OCI-LY3 (cell line): ENCODE measurements around the gene SELENOW.

ENCODE experiments used
- H2AFZ ChIP-seq: fragments of 200-600, 300-600 bp; shearing (Covaris generic); 2 replicates; pipeline ENCODE4 v1.6.0; 2014; ENCODE audit warnings: antibody characterized with exemption, low read depth, low read length
- H3K27ac ChIP-seq: fragments of 200-600, 300-600 bp; sonication (generic); 2 replicates; pipeline ENCODE4 v1.5.1; 2014; ENCODE audit warnings: mild to moderate bottlenecking, low read length, moderate library complexity, mixed read lengths
- H3K27me3 ChIP-seq: fragments of 200-600, 300-600 bp; sonication (generic); 2 replicates; pipeline ENCODE4 v1.6.1; 2014; ENCODE audit warnings: low read depth, low read length, mixed read lengths
- H3K36me3 ChIP-seq: fragments of 200-600, 300-600 bp; sonication (generic); replicated peaks from 2 replicates; pipeline ENCODE3; 2014; ENCODE audit warnings: low read depth, low read length, mixed read lengths
- H3K4me1 ChIP-seq: fragments of 300-600, 200-600 bp; sonication (generic); 2 replicates; pipeline ENCODE4 v1.6.1; 2014; ENCODE audit warnings: low read length, mixed read lengths
- H3K4me2 ChIP-seq: fragments of 200-600, 300-600 bp; sonication (generic); 2 replicates; pipeline ENCODE4 v1.6.1; 2014; ENCODE audit warnings: low read length, mixed read lengths
- H3K4me3 ChIP-seq: fragments of 300-600, 200-600 bp; sonication (generic); 2 replicates; pipeline ENCODE4 v1.5.1; 2014; ENCODE audit warnings: antibody characterized with exemption, mild to moderate bottlenecking, low read length, moderate library complexity
- H3K79me2 ChIP-seq: fragments of 300-600, 200-600 bp; shearing (Covaris generic); 2 replicates; pipeline ENCODE4 v1.6.1; 2014; ENCODE audit warnings: mild to moderate bottlenecking, low read length, mixed read lengths
- H3K9ac ChIP-seq: fragments of 300-600, 200-600 bp; shearing (Covaris generic); 2 replicates; pipeline ENCODE4 v1.6.0; 2014; ENCODE audit warnings: mild to moderate bottlenecking, low read length, moderate library complexity
- H3K9me3 ChIP-seq: fragments of 200-600, 300-600 bp; shearing (Covaris generic); 2 replicates; pipeline ENCODE4 v1.6.1; 2014; ENCODE audit warnings: low read length, mixed read lengths; ENCODE audit not compliant: insufficient read depth
- H4K20me1 ChIP-seq: fragments of 200-600, 300-600 bp; sonication (generic); 2 replicates; pipeline ENCODE4 v1.6.1; 2016; ENCODE audit warnings: low read length, mixed read lengths; ENCODE audit not compliant: insufficient read depth
- EZH2phosphoT487 ChIP-seq: fragments of 200-600 bp; shearing (Covaris generic); IDR thresholded peaks from 2 replicates; pipeline ENCODE4 v1.6.1; 2018; ENCODE audit warnings: antibody characterized with exemption, mixed run types, low read depth
- TF ChIP-seq, protein P1 (sequence below): fragments of 200-600, 300-600 bp; sonication (generic); IDR thresholded peaks from 2 replicates; pipeline ENCODE4 v1.5.1; 2014; ENCODE audit warnings: antibody characterized with exemption, low read length, low read depth

SELENOW gene

DNA sequence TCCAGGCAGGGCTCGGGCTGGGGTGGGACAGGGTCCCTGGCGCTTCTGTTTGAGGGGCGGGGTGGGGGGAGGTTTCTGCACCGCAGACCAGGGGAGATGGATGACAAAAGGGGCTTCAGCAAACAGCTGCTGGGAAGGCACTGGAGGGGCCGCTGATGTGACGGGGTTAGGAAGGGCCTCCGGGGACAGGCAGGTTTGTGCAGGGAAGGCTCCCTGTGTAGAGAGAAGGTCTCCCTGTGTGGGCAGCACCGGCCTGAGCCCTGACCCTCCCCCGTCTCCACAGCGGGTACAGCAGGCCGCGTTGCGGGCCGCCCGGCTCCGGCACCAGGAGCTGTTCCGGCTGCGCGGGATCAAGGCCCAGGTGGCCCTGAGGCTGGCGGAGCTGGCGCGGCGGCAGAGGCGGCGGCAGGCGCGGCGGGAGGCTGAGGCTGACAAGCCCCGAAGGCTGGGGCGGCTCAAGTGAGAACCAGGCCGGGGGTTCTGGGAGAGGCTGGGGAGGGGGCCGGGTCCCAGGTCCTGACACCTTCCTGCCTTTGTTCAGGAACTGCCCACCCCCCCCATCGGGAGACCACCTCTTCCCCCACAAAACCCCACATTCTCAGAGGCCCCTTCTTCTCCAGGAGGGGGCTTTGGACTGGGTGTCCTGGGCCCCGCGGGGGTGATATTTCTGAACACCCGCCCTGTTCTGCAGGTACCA is 23.3 kb upstream of the SELENOW start:
- Histone ChIP-seq H4K20me1 (peaks cover 8% of the 10 kb centered on the region; the same call in 1 of the 2 replicates), H3K79me2 (peaks cover 12% of the 10 kb centered on the region; the same call in 1 of the 2 replicates), H3K4me1 (peaks cover 6% of the 10 kb centered on the region), H2AFZ (no peak overlapping the region), H3K27me3 (no peaks in the 10 kb centered on the region), H3K9me3 (no peaks in the 10 kb centered on the region), H3K9ac (no peak overlapping the region), H3K36me3 (peaks cover 77% of the 10 kb centered on the region), H3K4me3 (no peak overlapping the region), H3K4me2 (no peak overlapping the region), H3K27ac (no peak overlapping the region)
- no peak for TF ChIP-seq EZH2phosphoT487
- TF ChIP-seq, protein P1, sequence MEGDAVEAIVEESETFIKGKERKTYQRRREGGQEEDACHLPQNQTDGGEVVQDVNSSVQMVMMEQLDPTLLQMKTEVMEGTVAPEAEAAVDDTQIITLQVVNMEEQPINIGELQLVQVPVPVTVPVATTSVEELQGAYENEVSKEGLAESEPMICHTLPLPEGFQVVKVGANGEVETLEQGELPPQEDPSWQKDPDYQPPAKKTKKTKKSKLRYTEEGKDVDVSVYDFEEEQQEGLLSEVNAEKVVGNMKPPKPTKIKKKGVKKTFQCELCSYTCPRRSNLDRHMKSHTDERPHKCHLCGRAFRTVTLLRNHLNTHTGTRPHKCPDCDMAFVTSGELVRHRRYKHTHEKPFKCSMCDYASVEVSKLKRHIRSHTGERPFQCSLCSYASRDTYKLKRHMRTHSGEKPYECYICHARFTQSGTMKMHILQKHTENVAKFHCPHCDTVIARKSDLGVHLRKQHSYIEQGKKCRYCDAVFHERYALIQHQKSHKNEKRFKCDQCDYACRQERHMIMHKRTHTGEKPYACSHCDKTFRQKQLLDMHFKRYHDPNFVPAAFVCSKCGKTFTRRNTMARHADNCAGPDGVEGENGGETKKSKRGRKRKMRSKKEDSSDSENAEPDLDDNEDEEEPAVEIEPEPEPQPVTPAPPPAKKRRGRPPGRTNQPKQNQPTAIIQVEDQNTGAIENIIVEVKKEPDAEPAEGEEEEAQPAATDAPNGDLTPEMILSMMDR = no peak

DNA sequence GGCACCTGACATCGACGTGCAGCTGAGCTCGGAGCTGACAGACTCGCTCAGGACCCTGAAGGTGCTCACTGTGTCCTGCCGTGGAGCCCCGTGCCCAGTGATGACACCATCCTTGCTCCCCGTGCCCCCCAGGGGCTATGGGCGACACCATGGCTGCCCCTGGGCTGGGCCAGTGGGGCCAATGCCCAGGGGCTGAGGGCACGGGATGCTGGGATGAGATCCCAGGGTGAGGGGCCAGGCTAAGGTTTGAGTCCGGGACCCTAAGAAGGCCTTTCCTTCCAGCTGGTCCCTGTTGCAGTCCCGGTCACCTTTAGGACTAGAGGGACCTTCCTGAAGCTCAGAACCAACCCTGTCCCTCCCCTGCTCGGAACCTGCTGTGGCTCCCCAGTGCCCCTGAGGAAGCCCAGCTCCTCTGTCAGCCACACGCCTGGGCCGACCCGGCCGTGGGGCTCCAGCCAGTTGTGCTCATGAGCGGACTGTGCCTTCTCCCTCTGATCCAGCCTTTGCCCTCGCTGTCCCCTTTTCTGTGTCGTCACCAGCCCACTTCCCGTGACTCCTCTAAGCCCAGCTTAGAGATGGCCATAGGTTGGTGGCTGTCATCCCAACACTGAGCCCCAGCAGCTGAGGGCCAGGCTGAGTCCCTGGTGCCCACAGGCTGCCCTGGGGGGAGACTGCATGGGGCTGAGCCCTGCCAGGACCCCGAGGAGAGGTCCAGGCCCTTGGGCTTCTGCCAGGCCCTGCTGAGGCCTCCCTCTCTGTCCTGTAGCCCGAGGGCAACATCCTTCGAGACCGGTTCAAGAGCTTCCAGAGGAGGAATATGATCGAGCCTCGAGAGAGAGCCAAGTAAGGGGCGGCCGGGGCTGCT is 22.5 kb upstream of the SELENOW start:
- no peak overlapping the region for H3K27ac ChIP-seq
- TF ChIP-seq, protein P1 = no peak
- no peak for TF ChIP-seq EZH2phosphoT487
- no peak overlapping the region for H3K4me3 ChIP-seq
- H3K4me2 ChIP-seq = no peak overlapping the region
- H4K20me1 ChIP-seq = 0 out of 2 replicates have a peak, but pooled peaks cover 3% of the 10 kb centered on the region
- H3K27me3 ChIP-seq = no peaks in the 10 kb centered on the region
- peaks cover 4% of the 10 kb centered on the region; the same call in 1 of the 2 replicates for H3K79me2 ChIP-seq
- H3K36me3 ChIP-seq = peaks cover 76% of the 10 kb centered on the region
- H2AFZ ChIP-seq = no peak overlapping the region
- peaks cover 14% of the 10 kb centered on the region for H3K4me1 ChIP-seq
- no peak overlapping the region for H3K9ac ChIP-seq
- H3K9me3 ChIP-seq = no peaks in the 10 kb centered on the region

DNA sequence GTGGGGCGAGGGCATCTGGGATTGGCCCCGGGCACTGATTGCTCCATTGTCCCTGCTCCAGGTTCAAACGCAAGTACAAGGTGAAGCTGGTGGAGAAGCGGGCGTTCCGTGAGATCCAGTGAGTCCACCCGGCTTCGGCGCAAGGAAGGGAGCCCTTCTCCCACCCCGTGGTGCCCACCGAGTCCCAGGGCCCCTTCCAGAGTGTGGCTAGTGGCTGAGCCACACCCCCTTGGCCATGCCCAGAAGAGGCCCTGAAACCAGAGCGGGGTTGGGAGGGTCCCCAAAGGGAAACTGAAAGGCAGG is 21.9 kb upstream of the SELENOW start:
- H3K4me3 ChIP-seq = no peak overlapping the region
- H3K79me2 ChIP-seq = 0 out of 2 replicates have a peak, but pooled peaks cover 3% of the 10 kb centered on the region
- H2AFZ ChIP-seq = no peak overlapping the region
- H4K20me1 ChIP-seq = 0 out of 2 replicates have a peak, but pooled peaks cover 3% of the 10 kb centered on the region
- no peaks in the 10 kb centered on the region for H3K27me3 ChIP-seq
- H3K4me2 ChIP-seq = no peak overlapping the region
- no peak overlapping the region for H3K27ac ChIP-seq
- no peak overlapping the region for H3K9ac ChIP-seq
- TF ChIP-seq EZH2phosphoT487 = no peak
- TF ChIP-seq, protein P1 = no peak
- H3K36me3 ChIP-seq = peaks cover 71% of the 10 kb centered on the region
- H3K4me1 ChIP-seq = peaks cover 19% of the 10 kb centered on the region
- H3K9me3 ChIP-seq = no peaks in the 10 kb centered on the region

DNA sequence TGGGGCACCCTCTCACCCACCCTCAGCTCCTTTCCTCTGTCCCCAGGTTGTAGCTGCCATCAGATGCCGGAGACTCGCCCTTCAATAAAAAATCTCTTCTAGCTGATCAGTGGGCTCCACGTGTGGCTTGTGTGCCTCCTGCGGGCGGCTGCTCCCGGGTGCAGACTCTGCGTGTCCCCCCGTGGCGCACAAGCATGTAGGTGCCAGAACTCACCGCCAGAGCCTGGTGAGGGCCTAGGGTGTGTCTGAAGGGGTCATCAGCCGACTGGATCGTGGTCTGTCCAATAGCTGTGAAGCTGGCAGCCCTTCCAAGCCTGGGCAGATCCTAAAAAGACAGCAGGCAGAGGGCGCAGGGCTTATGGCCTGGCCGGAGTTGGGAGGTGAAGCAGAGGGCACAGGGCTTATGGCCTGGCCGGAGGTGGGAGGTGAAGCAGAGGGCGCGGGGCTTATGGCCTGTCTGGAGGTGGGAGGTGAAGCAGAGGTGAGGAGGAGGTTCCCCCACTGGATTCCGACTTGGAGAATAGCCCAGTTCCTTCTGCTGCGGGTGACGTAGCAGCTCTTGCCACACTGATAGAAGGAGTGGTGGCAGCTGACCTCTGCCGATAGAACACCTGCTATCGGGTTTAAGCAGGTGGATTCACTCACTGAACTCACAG is 21.4 kb upstream of the SELENOW start:
- peaks cover 70% of the 10 kb centered on the region for H3K36me3 ChIP-seq
- no peak overlapping the region for H3K27ac ChIP-seq
- TF ChIP-seq EZH2phosphoT487 = no peak
- TF ChIP-seq, protein P1 = no peak
- no peaks in the 10 kb centered on the region for H3K27me3 ChIP-seq
- 0 out of 2 replicates have a peak, but pooled peaks cover 3% of the 10 kb centered on the region for H4K20me1 ChIP-seq
- H3K4me3 ChIP-seq = no peak overlapping the region
- no peak overlapping the region for H2AFZ ChIP-seq
- no peak overlapping the region for H3K9ac ChIP-seq
- H3K4me1 ChIP-seq = peaks cover 24% of the 10 kb centered on the region
- H3K4me2 ChIP-seq = no peak overlapping the region
- no peaks in the 10 kb centered on the region for H3K9me3 ChIP-seq
- H3K79me2 ChIP-seq = 0 out of 2 replicates have a peak, but pooled peaks cover 3% of the 10 kb centered on the region
